Hematopoietic multipotent progenitor cell treated with erythropoietin and hydrocortisone succinate and interleukin-3 and kit ligand, for 15 days (in vitro differentiated cells): Measurements from ENCODE around the gene YEATS2.
"Not testable (repeated sequence)": the region's sequence is repeated elsewhere in the genome, so short reads cannot be mapped to it uniquely, and the experiment has no call there.

Source experiments
- DNase-seq: peaks from one replicate; pipeline ENCODE4 v3.0.0-alpha.2; 2015; ENCODE audit warnings: low spot score

YEATS2 gene

DNA sequence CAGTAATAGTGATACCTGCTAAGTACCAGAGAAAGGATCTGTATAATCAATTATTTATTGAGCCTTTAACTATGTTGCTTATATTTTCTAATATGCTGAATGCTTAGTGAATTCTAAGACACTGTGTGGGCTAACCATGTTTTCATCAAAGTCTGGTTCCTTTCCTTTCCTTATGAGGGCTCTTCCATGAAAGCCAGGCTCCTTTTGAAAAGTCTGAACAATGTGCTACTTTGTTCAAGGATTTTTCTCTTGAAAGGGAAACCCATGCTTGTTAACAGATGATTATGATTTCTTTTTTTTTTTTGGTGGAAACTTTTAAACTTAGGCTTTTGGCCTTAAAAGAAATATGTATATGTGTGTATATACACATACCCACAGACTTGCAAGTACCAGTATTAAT is 17.0 kb downstream of the YEATS2 start:
- DNase-seq, result no peak

DNA sequence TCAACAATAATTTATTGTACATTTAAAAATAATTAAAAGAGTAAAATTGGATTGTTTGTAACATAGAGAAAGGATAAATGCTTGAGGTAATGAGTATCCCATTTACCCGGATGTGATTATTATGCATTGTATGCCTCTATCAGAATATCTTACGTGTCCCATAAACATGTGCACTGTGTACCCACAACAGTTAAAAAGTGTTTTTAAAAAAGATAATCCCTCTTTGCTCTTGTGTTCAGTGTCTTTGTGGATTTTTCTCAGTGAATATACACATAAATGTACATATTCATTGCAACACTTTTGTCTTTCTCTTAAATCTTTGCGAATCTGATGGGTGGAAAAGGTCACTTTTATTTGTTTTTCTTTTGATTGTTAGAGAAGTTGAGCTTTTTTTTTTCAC is 20.4 kb downstream of the YEATS2 start:
- DNase-seq, result no peak

DNA sequence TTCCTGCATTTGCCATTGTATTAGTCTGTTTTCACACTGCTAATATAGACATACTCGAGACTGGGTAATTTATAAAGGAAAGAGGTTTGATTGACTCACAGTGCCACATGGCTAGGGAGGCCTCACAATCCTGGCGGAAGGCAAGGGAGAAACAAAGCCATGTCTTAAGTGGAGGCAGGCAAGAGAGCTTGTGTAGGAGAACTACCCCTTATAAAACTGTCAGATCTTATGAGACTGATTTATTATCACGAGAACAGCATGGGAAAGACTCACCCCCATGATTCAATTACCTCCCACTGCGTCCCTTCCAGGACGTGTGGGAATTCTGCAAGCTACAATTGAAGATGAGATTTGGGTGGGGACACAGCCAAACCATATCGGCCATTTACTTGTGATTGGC is 27.8 kb downstream of the YEATS2 start:
- no peak for DNase-seq

DNA sequence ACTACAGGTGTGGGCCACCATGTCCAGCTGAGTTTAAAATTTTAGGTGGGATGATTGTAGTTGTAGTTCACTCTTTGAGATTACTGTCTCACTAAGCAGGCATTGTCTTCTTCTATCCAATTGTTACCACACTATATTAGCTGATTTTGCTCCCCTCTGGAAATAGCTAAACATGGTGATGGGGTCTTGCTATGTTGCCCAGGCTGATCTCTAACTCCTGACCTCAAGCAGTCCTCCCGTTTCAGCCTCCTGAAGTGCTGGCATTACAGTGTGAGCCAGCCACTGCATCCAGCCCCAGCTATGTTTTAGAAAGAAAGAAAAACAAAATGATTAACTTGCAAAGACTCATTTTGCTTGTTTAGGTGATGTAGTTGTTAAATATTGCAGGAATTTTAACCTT is 30.6 kb downstream of the YEATS2 start:
- DNase-seq, result no peak

- DNase-seq, result no peak
Observed at GRCh38 chr3:183730361-183730760, 32.8 kb downstream of the YEATS2 start.

GRCh38 chr3:183731611-183732010 is 34.0 kb downstream of the YEATS2 start:
- DNase-seq, result no peak

GRCh38 chr3:183733553-183733952 is 36.0 kb downstream of the YEATS2 start:
- no peak for DNase-seq

- no peak for DNase-seq
Observed at GRCh38 chr3:183734750-183735494, 37.3 kb downstream of the YEATS2 start.

DNA sequence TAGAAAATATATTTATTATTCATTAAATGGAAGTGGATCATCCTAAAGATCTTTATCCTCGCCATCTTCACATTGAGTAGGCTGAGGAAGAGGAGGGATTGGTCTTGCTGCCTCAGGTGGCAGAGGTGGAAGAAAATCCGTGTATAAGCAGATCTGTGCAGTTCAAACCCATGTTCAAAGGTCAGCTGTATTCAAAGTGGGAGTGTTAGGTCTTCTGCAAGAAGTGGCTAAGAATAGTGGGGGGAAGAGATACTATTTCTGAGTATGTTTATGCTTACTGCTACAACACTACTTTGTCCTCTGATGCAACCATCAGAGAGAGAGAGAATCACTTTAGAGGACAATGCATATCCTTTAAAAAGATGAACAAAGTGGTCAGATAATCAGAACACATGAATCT is 39.5 kb downstream of the YEATS2 start:
- DNase-seq, result no peak

GRCh38 chr3:183740154-183740553 is 42.6 kb downstream of the YEATS2 start:
- not testable (repeated sequence) for DNase-seq

DNA sequence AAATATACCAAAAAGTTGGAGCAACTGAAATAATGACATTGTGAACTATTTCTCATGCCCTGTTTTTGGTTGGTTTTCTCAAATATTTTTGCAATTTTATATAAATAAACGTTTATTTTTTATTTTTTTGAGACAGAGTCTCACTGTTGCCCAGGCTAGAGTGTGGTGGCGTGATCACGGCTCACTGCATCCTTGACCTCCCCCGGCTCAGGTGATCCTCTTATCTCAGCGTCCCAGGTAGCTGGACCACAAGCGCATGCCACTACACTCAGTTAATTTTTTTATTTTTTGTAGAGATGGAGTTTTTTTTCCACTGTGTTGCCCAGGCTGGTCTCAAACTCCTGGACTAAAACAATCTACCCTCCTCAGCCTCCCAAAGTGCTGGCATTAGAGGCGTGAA is 45.6 kb downstream of the YEATS2 start:
- no peak for DNase-seq

- no peak for DNase-seq
Observed at GRCh38 chr3:183745300-183746098, 47.9 kb downstream of the YEATS2 start.

- no peak for DNase-seq
Observed at GRCh38 chr3:183754052-183754451, 56.5 kb downstream of the YEATS2 start.

DNA sequence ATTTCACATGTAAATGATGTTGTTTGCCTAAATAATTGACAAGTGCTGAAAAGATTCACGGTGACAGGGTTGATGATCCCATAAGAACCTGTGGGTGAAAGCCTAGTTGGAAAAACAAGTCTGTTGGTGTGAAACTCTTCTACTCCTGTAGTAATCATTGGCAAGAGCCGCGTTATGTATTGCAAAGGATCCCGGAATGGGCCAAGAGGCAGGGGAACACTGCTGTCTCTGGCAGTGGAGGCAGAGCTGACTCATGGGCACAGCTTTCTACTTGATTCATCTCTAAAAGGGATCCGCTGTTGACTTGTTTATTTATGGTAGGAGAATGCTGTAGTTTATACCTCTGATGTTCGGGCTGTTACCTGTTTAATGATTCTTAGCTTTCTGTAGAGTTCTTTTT is 64.7 kb downstream of the YEATS2 start:
- no peak for DNase-seq

DNA sequence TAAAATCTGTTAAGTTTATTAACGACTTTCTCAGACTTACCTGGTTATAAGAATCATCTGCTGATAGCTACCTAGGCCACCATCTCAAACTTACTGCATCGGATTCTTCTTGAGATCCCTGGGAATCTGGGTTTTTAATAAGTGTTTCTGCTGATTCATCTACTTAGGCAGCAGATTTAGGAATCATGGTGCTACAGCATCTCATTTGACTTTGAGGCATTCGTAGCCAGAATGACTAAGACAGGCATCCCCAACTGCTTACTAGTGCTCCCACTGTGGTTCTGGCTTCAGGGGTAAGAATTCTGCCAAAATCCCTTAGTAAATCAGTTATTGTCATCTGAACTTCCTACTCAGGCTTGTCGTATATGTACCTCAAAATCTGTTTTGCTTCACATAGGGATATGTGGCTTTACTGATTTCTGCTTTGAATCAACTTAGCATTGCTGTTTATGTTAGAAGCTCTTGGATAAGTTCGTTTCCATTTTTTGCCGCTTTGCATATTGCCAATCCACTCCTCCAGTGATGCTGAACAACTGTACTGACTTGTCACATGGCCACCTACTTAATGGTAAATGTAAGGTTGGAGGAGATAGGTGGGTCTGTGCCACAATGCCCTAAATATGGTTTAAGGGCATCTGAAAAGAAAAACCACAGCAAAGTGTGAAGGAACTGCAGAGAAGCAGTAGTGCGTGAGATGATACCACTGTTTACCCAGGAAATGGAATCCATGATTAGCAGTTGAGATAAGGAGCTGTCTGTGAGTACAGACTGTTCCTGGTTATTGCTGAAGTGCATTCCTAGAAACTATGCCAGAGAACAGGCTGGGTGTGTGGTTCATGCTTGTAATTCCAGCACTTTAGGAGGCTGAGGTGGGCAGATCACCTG is 67.5 kb downstream of the YEATS2 start:
- no peak for DNase-seq

GRCh38 chr3:183766107-183766506 is 68.5 kb downstream of the YEATS2 start:
- DNase-seq, result no peak

DNA sequence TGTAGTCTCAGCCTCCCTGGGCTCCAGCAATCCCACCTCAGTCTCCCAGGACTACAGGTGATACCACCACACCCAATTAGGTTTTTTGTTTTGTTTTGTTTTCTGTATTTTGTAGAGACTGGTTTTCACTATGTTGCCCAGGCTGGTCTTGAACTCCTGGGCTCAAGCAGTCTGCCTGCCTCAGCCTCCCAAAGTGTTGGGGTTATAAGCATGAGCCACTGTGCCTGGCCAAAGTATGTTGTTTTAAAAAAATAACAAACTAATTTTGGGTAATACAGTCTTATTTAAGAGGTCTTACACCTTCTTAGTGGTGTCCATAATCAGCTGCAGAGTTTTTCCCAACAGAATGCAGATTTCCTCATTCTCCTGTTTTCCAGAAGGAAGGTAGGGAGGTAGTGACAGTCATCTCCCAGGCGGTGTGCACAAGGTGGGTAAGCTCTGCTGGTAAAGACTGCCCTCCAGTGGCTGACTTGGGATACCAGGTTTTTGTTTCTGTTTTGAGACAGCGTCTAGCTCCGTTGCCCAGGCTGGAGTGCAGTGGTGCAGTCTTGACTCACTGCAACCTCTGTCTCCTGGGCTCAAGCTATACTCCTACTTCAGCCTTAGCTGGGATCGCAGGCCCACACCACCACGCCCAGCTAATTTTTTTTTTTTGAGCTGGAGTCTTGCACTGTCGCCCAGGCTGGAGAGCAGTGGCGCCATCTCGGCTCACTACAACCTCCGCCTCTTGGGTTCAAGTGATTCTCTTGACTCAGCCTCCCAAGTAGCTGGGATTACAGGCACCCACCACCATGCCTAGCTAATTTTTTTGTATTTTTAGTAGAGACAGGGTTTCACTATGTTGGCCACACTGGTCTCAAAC is 69.4 kb downstream of the YEATS2 start:
- DNase-seq, result peak; percentile 74

GRCh38 chr3:183768114-183768513 is 70.5 kb downstream of the YEATS2 start:
- DNase-seq, result no peak

DNA sequence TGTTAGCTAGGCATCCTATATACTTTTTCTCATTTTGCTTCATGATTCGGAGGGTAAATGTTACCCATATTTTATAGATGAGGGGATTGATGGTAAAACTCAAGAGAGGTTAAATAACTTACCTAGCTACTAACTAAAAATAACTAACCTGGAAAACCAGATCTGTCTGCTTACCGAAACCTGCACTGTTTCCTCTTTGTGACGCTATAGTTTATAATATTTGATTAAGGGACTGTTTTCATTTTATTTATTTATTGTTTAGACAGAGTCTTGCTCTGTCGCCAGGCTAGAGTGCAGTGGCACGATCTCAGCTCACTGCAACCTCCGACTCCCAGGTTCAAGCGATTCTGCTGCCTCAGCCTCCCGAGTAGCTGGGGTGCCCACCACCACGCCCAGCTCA is 71.9 kb downstream of the YEATS2 start:
- no peak for DNase-seq

GRCh38 chr3:183774631-183775030 is 77.0 kb downstream of the YEATS2 start:
- no peak for DNase-seq

DNA sequence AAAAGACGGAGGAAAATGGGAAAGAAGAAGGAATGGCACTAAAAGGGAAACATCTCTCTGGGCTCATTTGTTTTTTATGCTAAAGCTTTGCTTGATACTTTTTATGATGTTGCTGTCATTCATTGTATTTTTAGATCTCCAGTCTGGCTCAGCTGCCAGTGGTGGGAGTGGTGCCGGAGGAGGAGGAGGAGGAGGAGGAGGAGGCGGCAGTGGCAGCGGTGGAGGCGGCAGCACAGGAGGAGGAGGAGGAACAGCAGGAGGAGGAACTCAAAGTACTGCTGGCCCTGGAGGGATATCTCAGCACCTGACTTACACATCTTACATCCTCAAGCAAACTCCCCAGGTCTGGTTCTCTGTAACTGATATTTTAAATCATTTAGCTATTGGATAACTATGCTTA is 78.2 kb downstream of the YEATS2 start:
- DNase-seq, result no peak

- DNase-seq, result not testable (repeated sequence)
Observed at GRCh38 chr3:183776451-183776850, 78.9 kb downstream of the YEATS2 start.
